Uterus (tissue), 2 donors: ENCODE measurements around the gene LTBP2.

Experiments
- POLR2A ChIP-seq, 2 donors: fragments of 450-650 bp; IDR thresholded peaks; one replicate each; pipeline ENCODE4 v1.6.1; 2016; ENCODE audit warnings: antibody characterized with exemption in 2 of 2, mild to moderate bottlenecking in 1 of 2, moderate library complexity in 1 of 2
- TF ChIP-seq, protein P1 (sequence below), 4 experiments: fragments of 200-600 bp in 2 of 4; fragments of 450-650 bp in 2 of 4; sonication (generic) in 2 of 4; IDR thresholded peaks; one replicate each; pipeline ENCODE4 v1.5.1; 2016 to 2019; ENCODE audit warnings: antibody characterized with exemption in 4 of 4, mild to moderate bottlenecking in 2 of 4, moderate library complexity in 1 of 4

DNA sequence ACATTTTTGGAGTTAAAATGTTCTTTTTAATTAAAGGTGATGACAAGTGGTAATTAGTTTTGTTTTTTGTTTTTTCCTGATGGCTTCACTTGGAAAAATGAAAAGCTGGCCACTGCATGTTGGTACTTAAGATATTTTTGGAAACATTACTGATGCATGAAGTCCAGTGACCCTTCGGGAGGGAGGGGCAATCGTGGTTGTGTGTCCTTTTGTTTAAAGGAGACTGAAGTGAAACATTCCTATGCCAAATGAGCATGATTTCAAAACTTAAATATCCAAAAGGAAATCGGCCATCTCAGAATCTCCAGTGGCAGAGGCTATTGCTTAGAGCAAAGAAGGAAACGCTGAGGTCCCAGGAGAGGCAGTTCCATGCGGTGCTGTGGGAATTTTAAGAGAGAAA, 20.1 kb downstream of the LTBP2 start:
- TF ChIP-seq, protein P1, sequence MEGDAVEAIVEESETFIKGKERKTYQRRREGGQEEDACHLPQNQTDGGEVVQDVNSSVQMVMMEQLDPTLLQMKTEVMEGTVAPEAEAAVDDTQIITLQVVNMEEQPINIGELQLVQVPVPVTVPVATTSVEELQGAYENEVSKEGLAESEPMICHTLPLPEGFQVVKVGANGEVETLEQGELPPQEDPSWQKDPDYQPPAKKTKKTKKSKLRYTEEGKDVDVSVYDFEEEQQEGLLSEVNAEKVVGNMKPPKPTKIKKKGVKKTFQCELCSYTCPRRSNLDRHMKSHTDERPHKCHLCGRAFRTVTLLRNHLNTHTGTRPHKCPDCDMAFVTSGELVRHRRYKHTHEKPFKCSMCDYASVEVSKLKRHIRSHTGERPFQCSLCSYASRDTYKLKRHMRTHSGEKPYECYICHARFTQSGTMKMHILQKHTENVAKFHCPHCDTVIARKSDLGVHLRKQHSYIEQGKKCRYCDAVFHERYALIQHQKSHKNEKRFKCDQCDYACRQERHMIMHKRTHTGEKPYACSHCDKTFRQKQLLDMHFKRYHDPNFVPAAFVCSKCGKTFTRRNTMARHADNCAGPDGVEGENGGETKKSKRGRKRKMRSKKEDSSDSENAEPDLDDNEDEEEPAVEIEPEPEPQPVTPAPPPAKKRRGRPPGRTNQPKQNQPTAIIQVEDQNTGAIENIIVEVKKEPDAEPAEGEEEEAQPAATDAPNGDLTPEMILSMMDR (IDR thresholded peaks at IDR 0.05), result no peak
- no peak for TF ChIP-seq POLR2A (IDR thresholded peaks at IDR 0.05)
